GM21723 (cell line): ENCODE data around the gene COL5A1.

Experiments used
- ATAC-seq: cut with Tn5 transposase; IDR thresholded peaks from one replicate; pipeline ENCODE4 v1.9.1; 2021; ENCODE audit warnings: mild to moderate bottlenecking, moderate library complexity; ENCODE audit not compliant: unreplicated experiment

The COL5A1 gene

DNA sequence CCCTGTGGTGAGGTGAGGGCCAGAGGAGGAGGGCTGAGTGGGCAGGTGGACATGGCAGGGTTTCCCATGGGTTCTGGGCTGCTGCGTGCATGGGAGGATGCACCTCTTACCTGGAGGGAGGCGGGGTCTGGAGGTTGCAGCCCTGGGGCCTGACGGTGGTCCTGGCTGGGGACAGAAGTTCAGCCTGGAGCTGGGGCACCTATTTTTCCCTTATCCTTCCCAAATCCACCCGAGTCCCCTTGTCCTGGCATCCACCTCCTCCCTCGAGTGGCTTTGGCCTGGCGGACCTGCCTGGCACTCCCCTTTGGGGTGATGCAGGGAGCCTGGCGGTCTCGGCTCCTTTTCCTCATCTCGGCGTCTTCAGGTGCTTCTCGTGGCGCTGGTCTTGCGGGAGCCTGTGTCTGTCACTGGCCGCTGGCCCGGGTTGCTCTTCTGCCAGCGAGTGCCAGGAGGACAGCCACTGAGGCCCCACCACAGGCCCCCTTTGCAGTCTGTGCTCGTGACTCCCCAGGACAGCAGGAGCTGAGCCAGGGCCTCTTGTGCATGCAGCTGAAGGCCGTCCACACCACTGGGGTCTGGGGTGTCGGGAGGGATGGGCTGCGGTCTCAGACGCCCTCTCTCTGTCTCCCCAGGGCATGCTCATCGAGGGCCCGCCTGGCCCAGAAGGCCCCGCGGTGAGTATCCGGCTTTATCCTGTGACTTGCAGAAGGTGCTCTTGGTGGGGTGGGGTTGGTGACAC lies 96.4 kb downstream of the COL5A1 start:
- ATAC-seq, result no peak

DNA sequence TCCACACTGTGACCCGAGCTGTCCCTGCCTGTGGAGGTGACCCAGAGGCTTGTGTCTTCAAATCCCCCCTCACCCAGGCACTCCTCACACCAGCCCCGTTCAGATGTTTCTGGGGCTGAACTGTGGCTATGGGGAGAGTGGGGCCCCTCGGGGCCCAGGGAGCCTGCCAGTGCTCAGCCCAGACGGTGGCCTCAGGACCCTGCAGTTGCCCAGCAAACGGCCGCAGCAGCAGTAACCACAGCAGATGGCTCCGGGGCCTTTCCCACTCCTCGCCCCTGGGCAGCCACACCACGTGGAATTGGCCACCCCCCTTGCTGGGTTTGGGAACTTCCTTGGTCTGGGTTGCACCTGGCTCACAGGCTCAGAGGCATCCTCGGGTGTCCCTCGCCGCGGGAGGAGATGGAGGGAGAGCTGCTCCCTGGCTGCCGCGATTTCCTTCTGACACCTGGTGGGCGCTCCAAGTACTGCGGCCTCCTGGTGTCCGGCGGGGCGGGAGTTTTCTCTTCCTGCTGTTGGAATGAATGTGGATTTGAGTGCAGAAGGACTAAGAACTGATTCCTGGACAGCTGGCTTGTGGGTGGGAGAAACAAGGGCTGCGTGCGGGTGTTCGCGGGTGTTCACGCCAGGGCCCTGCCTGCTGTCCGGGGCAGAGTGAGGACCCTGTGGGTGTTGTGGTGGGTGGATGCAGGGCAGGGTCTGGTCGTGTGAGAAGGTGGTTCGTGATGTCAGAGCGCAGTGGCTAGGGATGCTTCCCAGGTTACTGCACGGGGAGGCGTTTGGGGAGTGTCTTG lies 97.5 kb downstream of the COL5A1 start:
- ATAC-seq, result no peak

DNA sequence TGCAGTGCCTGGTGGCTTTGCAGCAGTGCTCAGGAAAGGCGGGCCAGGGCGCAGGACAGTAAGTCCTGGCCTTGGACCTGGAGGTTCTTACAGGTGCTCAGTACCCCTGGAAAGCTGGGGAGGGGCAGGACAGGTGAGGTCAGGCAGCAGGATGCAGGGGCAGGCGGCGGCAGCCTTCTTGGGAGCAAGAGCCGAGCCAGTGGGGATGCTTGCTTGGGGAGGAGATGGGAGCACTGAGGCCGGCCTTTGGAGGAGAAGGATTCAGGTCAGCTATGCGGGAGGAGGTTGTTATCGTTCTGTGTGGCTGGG lies 98.0 kb downstream of the COL5A1 start:
- ATAC-seq, result no peak

DNA sequence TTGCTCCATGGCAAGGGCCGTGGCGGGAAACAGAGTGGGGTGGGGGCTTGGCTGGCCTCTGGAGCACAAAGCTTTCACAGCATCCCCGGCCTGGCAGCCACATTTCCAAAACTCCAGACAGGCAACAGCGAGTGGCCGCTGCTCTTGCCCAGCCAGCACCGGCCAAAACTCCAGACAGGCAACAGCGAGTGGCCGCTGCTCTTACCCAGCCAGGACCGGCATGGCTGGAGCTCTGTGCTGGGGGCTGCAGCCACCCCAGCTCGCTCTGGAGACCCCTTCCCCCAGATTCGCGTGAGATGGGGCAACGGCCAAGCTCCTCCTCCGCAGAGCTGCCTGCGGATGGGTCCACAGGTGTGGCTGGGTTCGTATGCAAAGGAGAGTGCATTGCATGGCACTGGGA lies 98.5 kb downstream of the COL5A1 start:
- no peak for ATAC-seq

DNA sequence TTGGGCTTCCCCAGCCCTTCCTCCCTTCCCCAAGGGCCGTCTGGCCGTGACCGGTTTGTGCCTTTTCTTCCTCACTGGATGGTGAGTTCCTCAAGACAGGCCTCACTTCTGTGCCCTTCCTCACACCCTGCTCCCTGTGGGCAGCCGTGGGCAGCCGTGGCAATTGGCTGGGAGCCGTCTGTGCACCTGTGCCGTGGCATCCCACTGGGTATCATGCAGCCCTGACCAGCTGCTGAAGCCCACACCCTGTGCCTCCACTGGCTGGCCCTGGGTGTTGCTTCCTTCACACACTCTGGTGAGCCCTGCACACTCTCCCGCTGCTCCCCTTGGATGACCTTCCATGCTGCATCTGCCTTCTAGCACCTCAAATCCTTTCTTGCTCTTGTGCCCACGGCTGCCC lies 100.2 kb downstream of the COL5A1 start:
- ATAC-seq, result no peak

DNA sequence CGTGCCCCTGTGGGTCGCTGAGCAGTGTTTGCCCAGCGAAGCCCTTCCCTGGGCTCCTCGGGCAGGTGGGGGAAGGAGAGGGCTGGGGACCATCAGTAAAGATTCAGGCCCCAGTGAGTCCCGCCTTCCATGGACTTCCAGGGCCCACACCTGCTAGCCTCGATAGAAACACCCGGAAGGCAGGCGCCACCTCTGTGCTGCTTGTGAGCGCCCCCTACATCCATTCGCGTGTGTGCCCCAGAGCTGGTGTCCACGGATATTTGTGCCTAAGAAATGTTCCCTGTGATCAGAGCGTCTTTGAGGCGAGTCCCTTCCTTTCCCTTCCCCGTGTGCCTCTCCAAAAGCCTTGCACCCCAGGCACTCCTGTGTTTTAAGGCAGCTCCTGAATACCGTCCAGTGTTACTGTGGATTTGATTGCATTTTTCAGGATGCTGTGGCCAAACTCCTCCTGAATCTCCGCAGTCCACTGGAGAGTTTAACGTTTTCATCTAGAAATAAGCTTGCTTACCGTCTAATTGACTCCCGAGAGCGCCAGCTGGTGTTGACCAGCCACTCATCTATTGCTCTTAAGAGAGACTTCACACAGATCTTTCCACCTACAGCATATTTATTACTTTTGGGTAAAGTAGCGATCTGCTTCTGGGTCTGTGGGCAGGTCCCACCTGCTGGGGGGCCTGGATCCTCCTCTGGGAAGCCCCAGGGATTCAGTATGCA lies 101.4 kb downstream of the COL5A1 start:
- ATAC-seq, result no peak

DNA sequence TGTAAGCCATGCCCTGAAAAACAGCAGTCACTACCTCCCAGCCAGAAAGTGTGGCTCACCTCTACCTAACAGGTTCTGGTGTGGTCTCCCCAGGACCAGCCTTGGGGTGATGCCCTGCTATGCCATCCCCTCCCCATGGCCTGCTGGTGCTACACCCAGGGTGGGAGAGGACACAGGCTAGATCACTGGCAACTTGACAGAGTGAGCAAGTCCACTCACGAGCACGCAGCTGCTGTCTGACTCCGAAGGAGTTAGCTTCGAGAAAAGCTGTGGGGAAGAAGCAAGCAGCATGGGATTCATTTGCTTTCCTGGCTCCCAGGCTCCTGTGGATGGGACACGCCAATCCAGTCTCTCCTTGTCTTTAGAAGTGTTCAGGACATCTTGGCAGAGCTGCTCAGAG lies 102.2 kb downstream of the COL5A1 start:
- no peak for ATAC-seq

DNA sequence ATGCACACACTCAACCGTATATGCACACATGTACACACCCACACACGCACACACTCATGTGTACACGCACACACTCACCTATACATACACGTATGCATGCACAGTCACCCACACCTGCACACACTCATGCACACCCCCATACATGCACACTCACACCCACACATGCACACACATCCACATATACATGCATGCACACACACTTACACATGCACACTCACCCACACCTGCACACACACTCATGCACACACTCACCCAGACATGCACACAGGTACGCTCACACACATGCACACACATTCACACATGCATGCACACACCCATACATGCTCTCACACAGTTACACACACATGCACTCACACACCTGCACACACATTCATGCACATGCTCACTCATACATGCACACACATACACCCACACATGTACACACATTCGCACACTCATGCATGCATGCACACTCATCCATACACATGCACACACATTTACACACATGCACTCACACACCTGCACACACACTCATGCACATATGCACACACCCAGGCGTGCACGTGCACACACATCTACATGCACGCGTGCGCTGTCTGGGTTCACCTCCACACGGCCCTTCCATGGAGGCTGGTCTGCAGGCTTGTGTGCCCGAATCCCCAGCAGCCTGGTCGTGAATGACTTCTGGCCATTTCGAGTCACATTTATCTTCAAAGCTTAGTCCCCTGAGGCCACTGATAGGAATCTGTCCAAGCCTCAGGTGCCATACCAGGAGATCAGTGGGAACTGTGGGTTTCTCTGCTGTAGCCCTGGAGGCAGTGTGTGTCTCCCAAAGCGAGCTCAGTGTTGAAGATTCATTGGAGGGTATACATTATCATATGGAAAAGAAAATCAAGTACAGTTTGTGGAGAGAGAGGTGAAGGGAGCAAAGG lies 103.0 kb downstream of the COL5A1 start:
- ATAC-seq, result no peak

DNA sequence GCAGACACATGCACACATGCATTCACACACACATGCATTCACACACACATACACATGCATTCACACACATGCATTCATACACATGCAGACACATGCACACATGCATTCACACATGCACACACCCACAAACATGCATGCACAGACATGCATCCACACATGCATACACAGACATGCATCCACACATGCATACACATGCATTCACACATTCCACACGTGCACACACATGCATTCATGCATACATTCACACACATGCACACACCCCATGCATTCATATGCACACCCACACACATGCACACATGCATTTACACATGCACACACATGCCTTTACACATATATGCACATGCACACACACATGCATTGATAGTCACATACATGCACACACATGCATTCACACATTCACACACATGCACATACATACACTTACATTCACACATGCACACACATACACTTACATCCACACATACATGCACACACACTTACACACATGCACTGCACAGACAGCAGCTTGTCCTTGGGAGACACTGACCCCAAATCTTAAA lies 106.4 kb downstream of the COL5A1 start:
- no peak for ATAC-seq

DNA sequence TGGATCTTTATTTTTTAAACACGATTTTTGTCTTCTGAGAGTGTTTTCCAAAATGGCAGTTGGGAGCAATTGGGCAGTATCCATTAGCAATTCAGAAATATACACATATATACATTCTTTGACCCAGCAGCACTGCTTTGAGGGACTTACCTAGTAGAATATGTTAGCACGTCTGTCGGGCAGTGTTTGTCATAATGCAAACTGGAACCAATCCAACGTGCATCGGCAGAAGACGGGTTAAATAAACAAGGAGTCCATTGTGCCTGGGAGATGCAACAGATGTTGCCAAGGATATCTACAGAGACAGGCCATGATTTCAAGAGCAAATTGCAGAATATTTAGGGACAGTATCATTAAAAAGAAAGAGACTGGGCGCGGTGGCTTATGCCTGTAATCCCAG lies 107.0 kb downstream of the COL5A1 start:
- ATAC-seq, result no peak

DNA sequence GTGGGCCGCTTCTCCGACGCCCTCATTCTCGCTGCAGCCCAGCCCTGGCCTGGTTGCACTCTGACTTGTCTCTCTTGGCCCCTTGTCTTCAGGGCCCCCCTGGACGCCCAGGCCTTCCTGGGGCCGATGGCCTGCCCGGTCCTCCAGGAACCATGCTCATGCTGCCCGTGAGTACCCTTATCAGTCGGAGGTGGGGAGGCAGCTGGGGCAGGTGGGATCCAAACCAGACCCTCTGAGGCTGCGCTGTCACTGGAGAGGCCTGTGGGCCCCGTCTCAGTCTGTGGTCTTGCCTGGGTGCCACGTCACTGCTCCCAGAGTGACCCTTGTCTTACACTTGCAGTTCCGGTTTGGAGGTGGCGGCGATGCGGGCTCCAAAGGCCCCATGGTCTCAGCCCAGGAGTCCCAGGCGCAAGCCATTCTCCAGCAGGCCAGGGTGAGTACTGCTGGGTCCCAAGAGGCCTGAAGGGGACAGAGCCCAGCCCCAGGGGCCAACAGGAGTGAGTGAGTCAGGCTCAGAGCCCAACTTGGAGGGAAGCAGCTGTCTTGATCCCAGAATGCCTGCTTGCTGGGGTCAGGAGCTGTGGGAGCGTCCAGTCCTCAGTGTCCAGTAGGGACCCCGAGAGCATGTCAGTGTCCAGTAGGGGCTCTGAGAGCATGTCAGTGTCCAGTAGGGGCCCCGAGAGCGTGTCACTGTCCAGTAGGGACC lies 109.0 kb downstream of the COL5A1 start:
- no peak for ATAC-seq

DNA sequence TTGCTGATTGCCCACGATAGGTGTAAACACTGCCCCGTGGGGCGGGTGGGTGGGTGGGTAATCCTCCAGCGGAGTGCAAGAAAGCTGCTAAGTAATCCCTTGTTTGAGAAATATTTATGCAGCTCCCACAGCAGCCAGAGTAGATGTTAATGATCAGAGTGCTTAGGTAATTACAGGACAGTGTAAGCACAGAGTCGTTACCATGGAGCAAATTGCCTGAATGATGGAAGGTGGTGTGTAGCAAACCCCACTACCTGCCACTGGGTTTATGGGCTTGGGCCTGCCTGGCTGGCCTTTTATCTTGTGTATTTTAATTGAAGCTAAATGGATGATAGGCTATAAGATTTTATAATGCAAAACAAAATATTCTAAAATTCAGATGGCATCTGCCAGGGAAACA lies 110.0 kb downstream of the COL5A1 start:
- no peak for ATAC-seq

DNA sequence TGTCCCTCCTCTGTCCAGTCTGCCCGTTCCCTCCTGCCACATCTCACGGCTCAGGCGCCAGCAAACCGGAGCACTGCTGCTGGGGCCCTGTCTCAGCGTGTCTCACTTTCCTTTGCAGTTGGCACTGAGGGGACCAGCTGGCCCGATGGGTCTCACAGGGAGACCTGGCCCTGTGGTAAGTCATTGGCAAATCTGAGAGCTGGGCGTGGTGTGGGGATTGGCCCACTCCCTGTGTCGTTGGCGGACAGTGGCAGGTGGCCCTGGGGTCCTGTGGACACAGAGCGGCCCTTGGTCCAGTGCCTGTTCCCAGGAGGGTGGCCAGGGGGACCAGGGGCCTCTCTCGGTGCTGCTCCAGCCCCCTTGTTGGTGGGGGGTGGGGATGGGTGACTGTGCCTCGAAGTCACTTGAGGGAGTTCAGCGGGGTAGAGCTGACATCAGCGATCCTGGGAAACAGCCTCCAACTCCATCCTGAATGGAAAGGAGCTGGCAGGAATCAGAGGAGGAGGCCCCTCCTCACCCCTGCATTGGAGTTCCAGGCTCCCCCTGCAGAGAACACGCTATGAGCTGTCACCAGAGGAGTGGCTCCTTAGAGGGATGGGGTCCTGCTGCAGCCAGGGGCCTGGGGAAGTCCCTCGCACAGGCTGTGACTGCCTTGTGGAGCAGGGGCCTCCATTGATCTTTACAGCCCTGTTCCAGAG lies 111.0 kb downstream of the COL5A1 start:
- ATAC-seq, result no peak

DNA sequence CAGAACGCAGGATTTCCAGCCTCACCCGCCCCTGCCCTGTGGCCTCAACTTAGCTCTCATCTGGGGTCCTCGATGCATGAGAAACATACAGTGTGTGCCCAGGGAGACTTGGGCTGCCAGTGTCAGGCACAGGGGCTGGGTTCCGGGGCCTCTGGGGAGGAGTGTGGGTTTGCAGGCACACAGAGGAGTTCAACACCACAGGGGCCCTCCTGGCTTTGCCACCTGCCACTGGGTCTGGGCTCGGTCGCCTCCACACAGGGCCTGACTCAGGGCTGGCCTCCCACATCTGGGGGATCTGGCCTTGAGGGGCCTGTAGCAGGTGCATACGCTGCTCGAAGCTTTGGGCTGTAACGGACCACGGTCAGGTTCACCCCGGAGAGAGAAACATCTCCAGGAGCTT lies 111.6 kb downstream of the COL5A1 start:
- ATAC-seq, result no peak

DNA sequence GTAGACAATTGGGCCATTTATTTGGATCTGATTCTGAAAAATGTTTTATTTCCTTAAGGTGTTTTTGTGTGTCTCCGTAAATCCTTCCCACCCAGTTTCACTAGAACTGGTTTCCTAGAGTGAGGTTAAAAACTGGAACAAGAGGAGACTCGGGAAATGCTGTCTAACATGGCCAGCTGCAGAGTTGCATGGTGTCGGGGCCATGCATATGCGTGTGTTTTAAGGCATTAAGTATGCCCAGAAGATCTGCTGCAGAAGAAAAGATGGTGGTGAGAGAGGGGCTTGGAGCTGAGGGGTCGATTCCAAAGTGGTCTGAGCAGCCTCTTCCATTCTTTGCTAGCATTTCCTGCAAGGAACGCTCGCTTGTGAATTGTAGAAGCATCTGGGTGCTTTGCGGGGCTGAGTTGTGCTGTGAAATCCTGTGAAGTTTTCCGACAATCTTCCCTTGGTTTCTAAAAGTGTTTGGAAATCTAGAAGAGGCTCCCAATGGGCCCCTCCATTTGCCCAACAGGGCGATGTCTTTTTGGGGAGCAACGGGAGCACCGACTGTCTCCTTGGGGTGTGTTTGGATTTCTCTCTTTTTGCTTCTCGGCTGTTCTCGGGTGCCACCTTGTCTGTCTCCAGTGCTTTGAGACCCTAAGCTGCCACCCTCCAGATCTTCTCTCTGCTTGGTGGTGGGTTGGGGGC lies 113.8 kb downstream of the COL5A1 start:
- ATAC-seq, result no peak

DNA sequence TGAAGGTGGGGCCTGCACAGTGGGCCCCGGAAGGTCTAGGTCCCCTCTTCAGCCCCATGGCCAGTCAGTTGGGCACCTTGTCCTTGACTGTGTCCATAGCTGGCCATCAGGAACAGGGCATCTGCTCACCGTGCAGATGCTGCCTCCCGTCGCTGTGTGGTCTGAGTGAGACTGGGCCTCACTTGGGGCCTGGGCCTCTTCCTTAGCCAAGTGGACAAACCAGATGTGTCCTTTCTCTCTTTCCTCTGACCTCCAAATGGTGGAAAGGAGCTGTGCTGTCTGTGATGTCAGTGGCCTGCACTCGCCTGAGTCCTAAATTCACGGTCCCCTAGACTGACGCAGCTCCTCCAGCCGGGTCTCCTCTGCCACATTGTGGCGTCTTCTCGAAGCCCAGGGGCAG lies 114.5 kb downstream of the COL5A1 start:
- no peak for ATAC-seq

DNA sequence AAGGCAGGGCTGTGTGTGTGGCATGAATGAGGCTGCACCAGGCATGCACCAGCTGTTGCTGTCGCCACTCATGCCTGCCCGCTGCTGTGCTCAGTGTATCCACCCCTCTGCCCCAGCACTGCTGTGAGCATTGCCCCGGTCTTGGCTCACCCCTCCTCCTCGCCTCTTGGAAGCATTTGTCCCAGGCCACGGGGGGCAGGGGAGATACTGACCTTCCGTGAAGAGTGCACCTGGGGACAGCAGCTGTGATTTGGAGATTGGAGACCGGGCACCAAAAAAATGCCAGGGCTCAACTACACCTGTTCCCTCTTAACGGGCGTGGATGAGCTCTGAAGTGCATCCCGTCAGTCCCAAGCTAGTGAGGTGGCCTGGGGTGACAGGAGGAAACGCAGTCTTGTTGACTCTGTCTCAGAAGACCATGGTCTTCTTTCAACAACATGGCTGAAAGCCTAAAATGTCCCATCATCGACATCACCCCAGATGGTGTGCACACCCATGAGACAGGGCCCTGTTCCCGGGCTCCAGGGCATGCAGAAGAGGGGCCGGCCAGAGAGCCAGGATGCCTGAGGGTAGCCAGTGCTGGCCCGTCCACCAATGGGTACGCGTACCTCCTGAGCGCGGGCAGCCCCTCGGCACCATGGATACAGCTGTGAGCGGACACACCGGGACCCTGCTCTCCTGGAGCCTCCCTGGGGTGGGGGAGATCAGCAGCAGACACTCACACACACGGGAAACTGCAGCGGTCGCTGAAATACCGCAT lies 115.8 kb downstream of the COL5A1 start:
- ATAC-seq, result no peak

DNA sequence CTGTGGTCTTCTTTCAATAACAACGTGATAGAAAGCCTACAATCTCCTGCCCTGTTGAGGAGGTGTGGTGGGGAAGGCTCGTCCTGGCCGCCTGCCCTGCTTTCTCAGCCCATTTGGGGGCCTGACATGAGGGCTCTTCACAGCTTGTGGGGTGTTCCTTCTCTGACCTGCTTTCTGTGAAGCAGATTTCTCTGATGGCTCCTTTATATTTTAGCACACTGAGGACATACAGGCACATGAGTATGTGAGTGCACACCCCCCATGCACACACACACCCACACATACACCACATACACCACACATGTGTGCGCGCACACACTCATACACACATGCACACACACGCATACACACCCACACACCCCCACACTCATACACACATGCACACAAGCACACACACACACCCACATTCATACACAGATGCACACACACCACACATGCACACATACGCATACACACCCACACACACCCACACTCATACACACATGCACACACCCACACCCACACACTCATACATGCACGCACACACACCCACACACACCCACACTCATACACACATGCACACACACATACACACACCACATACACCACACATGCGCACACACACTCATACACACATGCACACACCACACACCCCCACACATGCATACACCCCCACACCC lies 117.5 kb downstream of the COL5A1 start:
- no peak for ATAC-seq
